Colonic mucosa (tissue), 4 donors: ENCODE data around the gene PAPSS2. TPM values are rescaled to one million over a fixed set of nuclear protein-coding genes. Genes with fewer than 3 reads are reported as not detected.

Source experiments
- DNase-seq: peaks from one replicate; pipeline ENCODE4 v3.0.0-alpha.2; 2020
- H3K27ac ChIP-seq: fragments of 200-600 bp; one replicate; pipeline ENCODE4 v1.8.0; 2021
- H3K27me3 ChIP-seq: fragments of 200-600 bp; one replicate; pipeline ENCODE4 v1.8.0; 2021
- H3K36me3 ChIP-seq: fragments of 200-600 bp; one replicate; pipeline ENCODE4 v1.8.0; 2021
- H3K4me1 ChIP-seq: fragments of 200-600 bp; one replicate; pipeline ENCODE4 v1.8.0; 2021; ENCODE audit warnings: mild to moderate bottlenecking
- H3K4me3 ChIP-seq: fragments of 200-600 bp; one replicate; pipeline ENCODE4 v1.8.0; 2021
- H3K9ac ChIP-seq, 2 donors: one replicate each; pipeline ENCODE4 v1.7.0; 2013; ENCODE audit warnings: control low read depth in 2 of 2, low read depth in 2 of 2, low read length in 2 of 2
- H3K9me3 ChIP-seq: fragments of 200-600 bp; one replicate; pipeline ENCODE4 v1.8.0; 2021
- intact Hi-C: fragments of 100-400 bp; cut with DNase I; formaldehyde crosslinking; loops from one replicate; pipeline ENCODE4 v1.14.1; 2022
- total RNA-seq, 2 donors: library from RNA; stranded (reverse); fragmentation: NEBNext Ultra II Directional in 1 of 2; extraction: Animal tissue kit (Norgen Biotek cat#: 25700) in 1 of 2; gene quantifications; one replicate each; pipeline ENCODE4 v1.2.1, GENCODE V29; 2021
- TF ChIP-seq, protein P1 (sequence below): fragments of 200-600 bp; IDR thresholded peaks from one replicate; pipeline ENCODE4 v1.8.0; 2022; ENCODE audit warnings: antibody characterized with exemption, mild to moderate bottlenecking
- donor health status: healthy.
- donor health status: DM: no; HTN: no; CAD: no.
- donor health status: DM: no; HTN: no; CAD: no.

PAPSS2 gene
- total RNA-seq, 2 donors from 2014 or later, result 279 to 310 TPM

DNA sequence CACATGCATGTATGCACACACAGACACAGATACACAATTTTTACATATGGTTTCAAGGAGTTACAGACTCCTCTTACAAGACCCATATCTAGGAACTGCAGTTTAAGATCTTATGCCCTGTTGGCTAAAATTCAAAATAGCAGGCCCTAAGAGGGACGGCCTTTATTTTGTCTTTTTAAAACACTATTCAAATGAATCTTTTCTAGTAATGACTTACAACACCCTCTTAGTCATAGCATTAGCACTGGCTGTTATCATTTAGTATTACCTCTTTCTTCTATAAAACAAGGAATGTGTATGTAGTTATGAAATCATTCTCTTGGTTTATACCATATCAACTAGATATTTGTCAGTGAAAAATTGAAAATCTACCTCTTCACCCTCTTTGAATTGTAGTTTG is 15.3 kb downstream of the PAPSS2 start:
- no peak for DNase-seq
- no peaks in the 10 kb centered on the region for H3K27me3 ChIP-seq
- H3K9ac ChIP-seq, result no peak overlapping the region
- no peaks in the 10 kb centered on the region for H3K9me3 ChIP-seq
- no peaks in the 10 kb centered on the region for H3K4me1 ChIP-seq
- H3K4me3 ChIP-seq, result no peak overlapping the region
- no peak overlapping the region for H3K27ac ChIP-seq
- TF ChIP-seq, protein P1, sequence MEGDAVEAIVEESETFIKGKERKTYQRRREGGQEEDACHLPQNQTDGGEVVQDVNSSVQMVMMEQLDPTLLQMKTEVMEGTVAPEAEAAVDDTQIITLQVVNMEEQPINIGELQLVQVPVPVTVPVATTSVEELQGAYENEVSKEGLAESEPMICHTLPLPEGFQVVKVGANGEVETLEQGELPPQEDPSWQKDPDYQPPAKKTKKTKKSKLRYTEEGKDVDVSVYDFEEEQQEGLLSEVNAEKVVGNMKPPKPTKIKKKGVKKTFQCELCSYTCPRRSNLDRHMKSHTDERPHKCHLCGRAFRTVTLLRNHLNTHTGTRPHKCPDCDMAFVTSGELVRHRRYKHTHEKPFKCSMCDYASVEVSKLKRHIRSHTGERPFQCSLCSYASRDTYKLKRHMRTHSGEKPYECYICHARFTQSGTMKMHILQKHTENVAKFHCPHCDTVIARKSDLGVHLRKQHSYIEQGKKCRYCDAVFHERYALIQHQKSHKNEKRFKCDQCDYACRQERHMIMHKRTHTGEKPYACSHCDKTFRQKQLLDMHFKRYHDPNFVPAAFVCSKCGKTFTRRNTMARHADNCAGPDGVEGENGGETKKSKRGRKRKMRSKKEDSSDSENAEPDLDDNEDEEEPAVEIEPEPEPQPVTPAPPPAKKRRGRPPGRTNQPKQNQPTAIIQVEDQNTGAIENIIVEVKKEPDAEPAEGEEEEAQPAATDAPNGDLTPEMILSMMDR, result no peak
- intact Hi-C loops, result no loop called here
- no peaks in the 10 kb centered on the region for H3K36me3 ChIP-seq

DNA sequence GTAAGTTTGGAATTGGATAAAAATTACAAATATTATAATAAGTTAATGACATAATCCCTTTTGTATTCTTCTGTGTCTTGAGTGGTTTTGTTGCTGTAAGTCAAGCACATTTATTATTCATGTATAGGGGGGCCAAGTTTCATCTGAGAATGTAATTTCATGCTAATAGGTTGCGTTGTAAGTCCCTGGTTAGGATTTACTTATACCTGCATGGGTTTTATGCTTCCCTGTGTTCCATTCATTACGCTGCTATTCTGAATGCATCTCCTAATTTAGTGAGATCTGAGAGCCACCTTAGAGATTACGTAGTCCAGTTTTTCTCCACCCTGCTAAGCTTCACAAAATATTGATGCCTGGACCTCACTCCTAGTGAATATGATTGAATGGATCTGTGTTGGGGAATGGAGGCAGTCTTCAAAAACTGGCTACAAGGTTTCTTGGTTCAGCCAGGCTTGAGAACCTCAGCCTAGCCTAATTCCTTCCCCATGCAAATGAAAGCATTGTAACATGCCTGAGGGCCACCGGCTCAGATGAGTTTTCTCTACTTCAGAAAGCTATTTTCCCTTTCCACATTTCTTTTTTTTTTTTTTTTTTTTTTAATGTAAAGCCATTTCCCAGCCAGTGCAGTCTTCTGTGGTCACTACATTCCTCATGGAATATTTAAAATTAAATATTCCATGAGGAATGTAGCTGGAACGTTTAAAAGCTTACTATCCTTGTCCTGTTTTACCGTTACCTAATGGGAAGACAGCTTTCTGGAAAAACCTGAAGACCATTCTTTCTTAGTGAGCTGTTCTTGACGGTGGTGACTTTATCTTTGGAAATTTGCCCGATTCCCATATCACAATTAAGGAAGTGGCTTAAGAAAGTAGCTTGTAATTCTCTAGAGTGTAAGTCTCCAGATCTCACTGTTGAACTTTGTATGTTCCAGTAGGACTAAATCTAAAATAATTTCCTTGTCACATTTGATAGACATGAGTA is 16.0 kb downstream of the PAPSS2 start:
- intact Hi-C loops, result no loop called here
- TF ChIP-seq, protein P1, result no peak
- H3K9me3 ChIP-seq, result no peaks in the 10 kb centered on the region
- no peaks in the 10 kb centered on the region for H3K36me3 ChIP-seq
- H3K4me3 ChIP-seq, result no peak overlapping the region
- H3K27ac ChIP-seq, result no peak overlapping the region
- no peaks in the 10 kb centered on the region for H3K27me3 ChIP-seq
- H3K4me1 ChIP-seq, result no peaks in the 10 kb centered on the region
- no peak overlapping the region for H3K9ac ChIP-seq
- DNase-seq, result no peak

DNA sequence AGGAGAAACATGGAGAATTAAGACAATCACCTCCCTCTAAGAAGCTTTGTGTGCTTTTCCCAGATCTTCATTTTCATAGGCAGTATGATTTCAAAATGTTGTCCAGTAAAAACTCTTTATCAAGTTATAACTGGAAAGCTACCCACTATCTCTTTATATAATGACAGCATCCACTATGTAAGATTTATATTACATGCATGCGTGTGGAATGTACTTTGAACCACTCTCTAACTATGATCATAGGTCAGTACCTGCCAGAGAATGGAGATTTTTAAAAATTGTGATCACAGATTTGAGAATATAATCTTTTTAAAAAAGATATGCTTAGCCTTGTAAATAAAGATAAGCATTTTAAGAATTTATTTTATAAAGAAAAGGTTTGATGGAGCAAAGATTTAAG is 17.9 kb downstream of the PAPSS2 start:
- intact Hi-C loops, result no loop called here
- TF ChIP-seq, protein P1, result no peak
- H3K4me1 ChIP-seq, result no peaks in the 10 kb centered on the region
- H3K9me3 ChIP-seq, result no peaks in the 10 kb centered on the region
- peak overlapping the region; percentile 41 for H3K27ac ChIP-seq
- DNase-seq, result no peak
- H3K4me3 ChIP-seq, result no peak overlapping the region
- no peak overlapping the region for H3K9ac ChIP-seq
- H3K27me3 ChIP-seq, result no peaks in the 10 kb centered on the region
- H3K36me3 ChIP-seq, result no peaks in the 10 kb centered on the region

DNA sequence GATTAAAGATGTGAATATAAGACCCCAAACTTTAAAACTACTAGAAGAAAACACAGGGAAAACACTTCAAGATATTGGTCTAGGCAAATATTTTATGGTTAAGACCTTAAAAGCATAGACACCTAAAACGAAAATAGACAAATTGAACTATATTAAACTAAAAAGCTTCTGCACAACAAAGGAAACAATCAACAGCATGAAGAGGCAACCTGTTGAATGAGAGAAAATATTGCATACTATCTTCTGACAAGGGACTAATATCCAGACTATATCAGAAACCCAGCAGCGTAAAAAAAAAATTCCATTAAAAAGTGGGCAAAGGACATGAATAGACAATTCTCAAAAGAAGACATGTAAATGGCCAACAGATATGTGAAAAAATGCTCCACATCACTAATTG is 18.6 kb downstream of the PAPSS2 start:
- no peaks in the 10 kb centered on the region for H3K9me3 ChIP-seq
- H3K36me3 ChIP-seq, result no peaks in the 10 kb centered on the region
- TF ChIP-seq, protein P1, result no peak
- no peak overlapping the region for H3K4me3 ChIP-seq
- H3K9ac ChIP-seq, result no peak overlapping the region
- intact Hi-C loops, result no loop called here
- H3K27me3 ChIP-seq, result no peaks in the 10 kb centered on the region
- H3K4me1 ChIP-seq, result no peaks in the 10 kb centered on the region
- DNase-seq, result no peak
- no peak overlapping the region for H3K27ac ChIP-seq

DNA sequence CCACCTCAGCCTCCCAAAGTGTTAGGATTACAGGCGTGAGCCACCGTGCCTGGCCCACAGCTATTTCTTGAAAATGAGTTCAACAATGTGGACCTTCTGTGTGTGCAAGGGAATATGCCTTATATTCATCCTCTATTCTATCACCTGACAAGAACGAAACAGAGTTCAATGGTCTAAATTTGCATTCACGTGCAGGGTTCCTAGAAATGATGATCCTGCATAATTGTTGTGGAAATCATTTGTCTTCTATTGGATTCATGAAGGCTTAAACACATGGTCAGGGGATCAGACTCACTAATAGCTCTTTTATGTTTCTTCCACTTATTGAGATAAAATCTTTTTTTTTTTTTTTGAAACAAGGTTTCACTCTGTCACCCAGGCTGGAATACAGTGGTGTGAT is 23.7 kb downstream of the PAPSS2 start:
- intact Hi-C loops, result no loop called here

More for the DNA sequence above, 23.7 kb downstream of the PAPSS2 start:
- TF ChIP-seq, protein P1, result no peak
- Histone ChIP-seq H3K4me3 (no peak overlapping the region), H3K27ac (no peak overlapping the region), H3K4me1 (no peaks in the 10 kb centered on the region), H3K27me3 (no peaks in the 10 kb centered on the region), H3K36me3 (no peaks in the 10 kb centered on the region), H3K9me3 (no peaks in the 10 kb centered on the region), H3K9ac (no peak overlapping the region)
- no peak for DNase-seq
